GM18526 (cell line): ENCODE results near the gene PAQR7.

Experiments
- POLR2A ChIP-seq: IDR thresholded peaks from 3 replicates; pipeline ENCODE4 v1.6.1; 2011; ENCODE audit not compliant: insufficient read length; ENCODE audit errors: extremely low read depth

Gene PAQR7

GRCh38 chr1:25869909-25870606 lies 5.5 kb downstream of the PAQR7 start:
- TF ChIP-seq POLR2A: no peak

- no peak for TF ChIP-seq POLR2A
These were observed 8.1 kb downstream of the PAQR7 start for GRCh38 chr1:25867210-25867991.

- TF ChIP-seq POLR2A: no peak
These were observed 9.2 kb downstream of the PAQR7 start for GRCh38 chr1:25866288-25866687.

- TF ChIP-seq POLR2A: no peak
These were observed 11.1 kb downstream of the PAQR7 start for GRCh38 chr1:25864434-25864833.

GRCh38 chr1:25863486-25864262 lies 11.8 kb downstream of the PAQR7 start:
- TF ChIP-seq POLR2A: no peak

GRCh38 chr1:25862785-25863485 lies 12.6 kb downstream of the PAQR7 start:
- TF ChIP-seq POLR2A: no peak

GRCh38 chr1:25861316-25862286 lies 13.9 kb downstream of the PAQR7 start:
- no peak for TF ChIP-seq POLR2A

- peak; percentile 78 for TF ChIP-seq POLR2A
These were observed 16.4 kb downstream of the PAQR7 start, which contains the start of gene AUNIP for GRCh38 chr1:25858906-25859789. Gene AUNIP, minus strand, starts transcription at chr1:25859457. Its CDS starts 100 bp downstream, at chr1:25859357.

- TF ChIP-seq POLR2A: no peak
These were observed 17.0 kb downstream of the PAQR7 start for GRCh38 chr1:25858494-25858893.

- no peak for TF ChIP-seq POLR2A
These were observed 18.7 kb downstream of the PAQR7 start for GRCh38 chr1:25856856-25857255.

GRCh38 chr1:25854554-25854953 lies 21.0 kb downstream of the PAQR7 start:
- no peak for TF ChIP-seq POLR2A

GRCh38 chr1:25848531-25848930 lies 27.0 kb downstream of the PAQR7 start:
- no peak for TF ChIP-seq POLR2A

GRCh38 chr1:25847929-25848328 lies 27.6 kb downstream of the PAQR7 start:
- no peak for TF ChIP-seq POLR2A

GRCh38 chr1:25845664-25846063 lies 29.8 kb downstream of the PAQR7 start:
- no peak for TF ChIP-seq POLR2A
